ENCODE measurements around the gene ZNF471. TPM values are rescaled to one million over a fixed set of nuclear protein-coding genes. Genes with fewer than 3 reads are reported as not detected.

ZNF471 gene
- total RNA-seq = 22.2 TPM

- DNase-seq (ENCODE audit: low spot score) = peak; percentile 99
- intact Hi-C loops (cut with DNase I) = no loop called here
- peak; percentile 100 for ATAC-seq
Observed at GRCh38 chr19:56507446-56508289, at the start of gene ZNF471. TSS of gene ZNF471 (plus strand) at chr19:56507855. CDS start at chr19:56511572, 3,717 bp downstream.

GRCh38 chr19:56474308-56474707 is 33.3 kb upstream of the ZNF471 start:
- ATAC-seq = no peak
- intact Hi-C loops (cut with DNase I) = no loop called here

GRCh38 chr19:56476093-56476492 is 31.6 kb upstream of the ZNF471 start:
- ATAC-seq = no peak
- DNase-seq (ENCODE audit: low spot score) = no peak
- intact Hi-C loops (cut with DNase I) = no loop called here

More at GRCh38 chr19:56474308-56474707, 33.3 kb upstream of the ZNF471 start:
- no peak for DNase-seq (ENCODE audit: low spot score)

GRCh38 chr19:56476651-56477428 is 30.8 kb upstream of the ZNF471 start, which contains the start of gene ZNF667:
TSS of gene ZNF667 (minus strand) at chr19:56477345. CDS start at chr19:56462370, 14,975 bp downstream.
- DNase-seq (ENCODE audit: low spot score) (peak; percentile 71), ATAC-seq (peak; percentile 5)
- intact Hi-C loops (cut with DNase I) = no loop called here

GRCh38 chr19:56477429-56478338 is 30.0 kb upstream of the ZNF471 start:
- intact Hi-C loops (cut with DNase I) = no loop called here
- ATAC-seq (peak; percentile 98), DNase-seq (ENCODE audit: low spot score) (peak; percentile 94)

GRCh38 chr19:56491399-56491798 is 16.3 kb upstream of the ZNF471 start:
- intact Hi-C loops (cut with DNase I) = no loop called here
- no peak for ATAC-seq
- no peak for DNase-seq (ENCODE audit: low spot score)

GRCh38 chr19:56504581-56504980 is 3.1 kb upstream of the ZNF471 start:
- intact Hi-C loops (cut with DNase I) = no loop called here
- ATAC-seq (no peak), DNase-seq (ENCODE audit: low spot score) (no peak)

GRCh38 chr19:56508290-56508778 is 679 bp downstream of the ZNF471 start:
- intact Hi-C loops (cut with DNase I) = no loop called here
- DNase-seq (ENCODE audit: low spot score) (no peak), ATAC-seq (peak; percentile 2)

- no peak for DNase-seq (ENCODE audit: low spot score)
- intact Hi-C loops (cut with DNase I) = no loop called here
- no peak for ATAC-seq
Observed at GRCh38 chr19:56525214-56525860, 17.7 kb downstream of the ZNF471 start.

- intact Hi-C loops (cut with DNase I) = no loop called here
- DNase-seq (ENCODE audit: low spot score) (no peak), ATAC-seq (no peak)
Observed at GRCh38 chr19:56537442-56537841, 29.8 kb downstream of the ZNF471 start.

GRCh38 chr19:56538254-56538760 is 30.7 kb downstream of the ZNF471 start:
- intact Hi-C loops (cut with DNase I) = no loop called here
- DNase-seq (ENCODE audit: low spot score) (peak; percentile 93), ATAC-seq (peak; percentile 99)

GRCh38 chr19:56538761-56539263 is 31.2 kb downstream of the ZNF471 start, which contains the start of gene ZFP28:
TSS of gene ZFP28 (plus strand) at chr19:56538948. CDS start at chr19:56539019, 71 bp downstream.
- DNase-seq (ENCODE audit: low spot score) = peak; percentile 88
- intact Hi-C loops (cut with DNase I) = no loop called here
- peak; percentile 73 for ATAC-seq

GRCh38 chr19:56543776-56544175 is 36.1 kb downstream of the ZNF471 start:
- DNase-seq (ENCODE audit: low spot score) = no peak
- intact Hi-C loops (cut with DNase I) = no loop called here
- no peak for ATAC-seq

- intact Hi-C loops (cut with DNase I) = no loop called here
- no peak for DNase-seq (ENCODE audit: low spot score)
- ATAC-seq = no peak
Observed at GRCh38 chr19:56547535-56547934, 39.9 kb downstream of the ZNF471 start.

GRCh38 chr19:56554272-56554869 is 46.7 kb downstream of the ZNF471 start:
- ATAC-seq (no peak), DNase-seq (ENCODE audit: low spot score) (no peak)
- intact Hi-C loops (cut with DNase I) = no loop called here

GRCh38 chr19:56562766-56563165 is 55.1 kb downstream of the ZNF471 start:
- intact Hi-C loops (cut with DNase I) = no loop called here
- DNase-seq (ENCODE audit: low spot score) (no peak), ATAC-seq (no peak)

GRCh38 chr19:56566904-56567273 is 59.2 kb downstream of the ZNF471 start:
- intact Hi-C loops (cut with DNase I) = no loop called here
- ATAC-seq (peak; percentile 86), DNase-seq (ENCODE audit: low spot score) (peak; percentile 70)
